ENCODE results near the gene IRF5.

The IRF5 gene

DNA sequence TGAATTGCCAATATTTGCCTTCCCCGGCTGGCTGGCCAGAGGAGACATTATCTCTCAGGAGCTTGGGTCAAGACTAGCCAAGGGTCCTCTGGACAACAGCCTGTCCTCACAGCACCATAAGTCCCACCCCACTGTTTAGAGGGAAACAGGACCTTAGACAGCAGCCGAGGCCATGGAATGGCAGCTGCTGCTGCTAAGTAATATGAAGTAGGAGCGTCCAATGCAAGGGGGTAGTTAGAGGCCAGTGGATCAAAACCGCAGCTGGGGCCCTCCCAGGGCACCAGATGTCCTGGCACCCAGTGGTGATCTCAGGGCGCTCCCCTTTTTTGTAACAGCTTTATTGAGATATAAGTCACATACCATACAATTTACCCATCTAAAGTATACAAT is 14.3 kb upstream of the IRF5 start:
- TF ChIP-seq, protein P1, sequence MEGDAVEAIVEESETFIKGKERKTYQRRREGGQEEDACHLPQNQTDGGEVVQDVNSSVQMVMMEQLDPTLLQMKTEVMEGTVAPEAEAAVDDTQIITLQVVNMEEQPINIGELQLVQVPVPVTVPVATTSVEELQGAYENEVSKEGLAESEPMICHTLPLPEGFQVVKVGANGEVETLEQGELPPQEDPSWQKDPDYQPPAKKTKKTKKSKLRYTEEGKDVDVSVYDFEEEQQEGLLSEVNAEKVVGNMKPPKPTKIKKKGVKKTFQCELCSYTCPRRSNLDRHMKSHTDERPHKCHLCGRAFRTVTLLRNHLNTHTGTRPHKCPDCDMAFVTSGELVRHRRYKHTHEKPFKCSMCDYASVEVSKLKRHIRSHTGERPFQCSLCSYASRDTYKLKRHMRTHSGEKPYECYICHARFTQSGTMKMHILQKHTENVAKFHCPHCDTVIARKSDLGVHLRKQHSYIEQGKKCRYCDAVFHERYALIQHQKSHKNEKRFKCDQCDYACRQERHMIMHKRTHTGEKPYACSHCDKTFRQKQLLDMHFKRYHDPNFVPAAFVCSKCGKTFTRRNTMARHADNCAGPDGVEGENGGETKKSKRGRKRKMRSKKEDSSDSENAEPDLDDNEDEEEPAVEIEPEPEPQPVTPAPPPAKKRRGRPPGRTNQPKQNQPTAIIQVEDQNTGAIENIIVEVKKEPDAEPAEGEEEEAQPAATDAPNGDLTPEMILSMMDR (IDR thresholded peaks at IDR 0.05; ENCODE audit: control insufficient read depth, extremely low read depth, insufficient read depth): no peak
- no peak overlapping the region for H3K4me3 ChIP-seq (ENCODE audit: low read depth, low read length)
- DNase-seq (ENCODE audit: low read depth): no peak

DNA sequence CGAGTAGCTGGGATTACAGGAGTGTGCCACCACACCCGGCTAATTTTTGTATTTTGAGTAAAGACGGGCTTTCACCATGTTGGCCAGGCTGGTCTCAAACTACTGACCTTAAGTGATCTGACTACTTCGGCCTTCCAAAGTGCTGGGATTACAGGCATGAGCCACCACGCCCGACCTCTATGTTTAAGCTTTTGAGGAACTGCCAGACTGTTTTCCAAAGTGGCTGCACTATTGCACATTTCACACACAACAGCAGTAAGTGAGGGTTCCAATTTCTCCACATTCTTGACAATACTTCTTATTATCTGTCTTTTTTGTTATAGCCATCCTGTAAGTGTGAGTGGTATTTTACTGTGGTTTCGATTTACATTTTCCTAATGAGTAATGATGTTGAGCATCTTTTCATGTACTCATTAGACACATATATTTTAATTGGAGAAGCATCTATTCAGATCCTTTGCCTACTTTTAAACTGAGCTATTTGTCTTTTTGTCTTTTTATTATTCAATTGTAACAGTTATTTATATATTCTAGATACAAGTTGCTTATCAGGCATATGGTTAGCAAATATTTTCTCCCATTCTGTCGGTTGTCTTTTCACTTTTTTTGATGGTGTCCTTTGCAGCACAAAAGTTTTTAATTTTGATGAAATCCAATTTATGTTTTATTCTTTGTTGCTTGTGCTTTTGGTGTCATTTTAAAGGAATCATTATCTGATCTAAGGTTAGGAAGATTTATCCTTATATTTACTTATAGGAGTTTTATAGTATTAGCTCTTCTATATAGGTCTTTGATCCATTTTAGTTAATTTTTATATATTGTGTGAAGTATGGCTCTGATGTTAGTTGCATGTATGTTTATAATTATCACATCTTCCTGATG is 12.8 kb upstream of the IRF5 start:
- H3K4me3 ChIP-seq (ENCODE audit: low read depth, low read length): no peak overlapping the region
- TF ChIP-seq, protein P1 (IDR thresholded peaks at IDR 0.05; ENCODE audit: control insufficient read depth, extremely low read depth, insufficient read depth): no peak
- no peak for DNase-seq (ENCODE audit: low read depth)

DNA sequence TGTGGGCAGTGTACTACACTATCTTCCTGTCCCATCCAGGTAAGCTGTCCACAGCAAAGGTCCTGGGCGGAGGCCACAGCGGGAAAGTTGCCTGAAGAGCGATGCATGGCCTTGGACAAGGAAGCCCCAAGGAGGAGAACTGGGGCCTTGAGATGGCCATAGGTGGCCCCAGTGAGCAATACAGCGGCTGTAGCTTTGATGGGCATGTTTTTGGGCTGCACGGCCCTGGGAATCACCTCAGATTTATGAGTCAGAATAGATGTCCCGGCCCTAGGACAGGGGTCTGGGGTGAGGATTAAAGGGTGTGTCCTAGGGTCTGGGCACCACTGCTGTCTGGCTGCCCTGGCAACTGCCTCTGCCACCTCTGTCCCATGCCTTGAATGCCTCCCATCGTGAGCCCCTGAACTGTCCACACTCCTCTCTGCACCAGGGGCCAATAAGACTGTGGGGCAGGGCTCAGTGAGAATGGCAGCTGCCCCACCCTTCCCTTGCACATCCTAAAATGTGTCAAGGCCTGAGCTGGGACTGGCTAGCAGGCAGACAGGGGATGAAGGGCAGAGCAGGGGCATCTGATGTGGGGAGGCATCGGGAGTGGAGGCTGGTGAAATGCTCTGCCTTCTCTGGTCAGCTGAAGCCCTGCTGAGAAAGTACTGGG is 9.4 kb upstream of the IRF5 start:
- no peak for DNase-seq (ENCODE audit: low read depth)
- TF ChIP-seq, protein P1 (IDR thresholded peaks at IDR 0.05; ENCODE audit: control insufficient read depth, extremely low read depth, insufficient read depth): no peak
- no peak overlapping the region for H3K4me3 ChIP-seq (ENCODE audit: low read depth, low read length)

DNA sequence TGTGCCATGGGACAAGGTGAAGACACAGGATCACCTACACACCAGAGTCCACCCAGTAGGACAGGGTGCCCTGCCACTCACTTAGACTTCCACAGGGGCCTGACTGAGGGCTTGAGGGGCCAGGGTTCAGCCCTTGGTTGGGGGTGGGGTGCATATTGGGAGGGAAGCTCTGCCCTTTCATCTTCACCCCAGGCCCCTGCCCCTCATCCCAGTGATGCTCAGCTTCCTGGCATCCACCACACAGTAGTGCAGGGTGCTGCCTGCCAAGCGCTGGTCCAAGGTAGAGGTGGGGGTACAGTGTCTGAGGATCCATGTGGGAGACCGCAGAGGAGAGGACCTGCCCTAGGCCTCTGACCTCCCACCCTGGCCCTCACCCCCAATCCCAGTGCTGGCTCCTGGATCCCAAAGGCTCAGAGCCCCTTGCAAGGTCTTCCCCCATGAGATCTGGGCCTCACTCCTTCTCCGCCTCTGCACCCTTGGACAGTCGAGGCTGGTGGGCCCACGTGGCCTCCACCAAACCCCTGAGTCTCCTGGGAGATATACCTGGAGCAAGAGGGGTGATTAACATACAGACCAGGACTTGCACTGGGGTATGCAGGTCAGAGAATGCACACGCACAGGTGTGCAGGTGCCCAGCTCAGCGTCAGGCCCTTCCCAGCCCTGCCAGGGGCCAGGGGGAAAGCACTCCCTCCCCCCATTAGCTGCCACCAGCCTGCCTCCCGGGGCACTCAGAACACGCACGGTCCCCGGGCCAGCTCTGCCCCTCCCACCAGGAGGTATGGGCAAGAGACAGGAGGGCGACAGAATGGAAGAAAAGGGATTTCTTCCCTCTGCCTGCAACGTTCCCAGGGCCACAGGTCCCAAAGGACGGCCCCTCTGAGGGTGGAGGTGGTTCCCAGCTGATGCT is 8.6 kb upstream of the IRF5 start:
- TF ChIP-seq, protein P1 (IDR thresholded peaks at IDR 0.05; ENCODE audit: control insufficient read depth, extremely low read depth, insufficient read depth): no peak
- DNase-seq (ENCODE audit: low read depth): no peak
- no peak overlapping the region for H3K4me3 ChIP-seq (ENCODE audit: low read depth, low read length)

DNA sequence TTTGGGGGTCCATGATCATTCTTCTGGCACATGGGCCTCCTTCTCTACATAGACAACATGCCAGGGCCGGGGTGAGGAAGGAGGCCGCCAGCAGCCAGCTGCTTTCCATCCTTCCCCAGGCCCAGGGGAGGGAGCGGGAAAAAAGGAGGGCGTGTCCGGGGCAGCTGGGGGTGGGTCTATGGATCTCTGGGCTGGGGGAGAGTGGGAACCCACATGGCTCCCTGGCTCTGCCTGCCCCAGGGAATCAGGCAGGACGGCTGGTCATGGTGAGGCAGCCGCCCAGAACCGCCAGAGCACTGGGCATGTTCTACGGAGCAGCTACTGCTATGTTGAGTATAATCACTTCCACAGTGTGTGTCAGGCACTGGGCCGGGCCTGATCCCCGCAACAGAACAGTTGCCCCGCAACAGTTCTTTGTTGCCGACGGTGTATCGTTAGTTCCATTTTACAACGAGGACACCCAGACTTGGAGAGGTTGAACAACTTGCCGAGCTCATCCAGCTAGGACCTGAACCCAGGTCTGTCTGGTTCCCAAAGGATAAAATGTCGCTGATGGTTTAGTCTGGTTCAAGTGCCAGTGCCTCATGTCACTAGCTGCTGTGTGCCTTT is 6.4 kb upstream of the IRF5 start:
- DNase-seq (ENCODE audit: low read depth): no peak
- TF ChIP-seq, protein P1 (IDR thresholded peaks at IDR 0.05; ENCODE audit: control insufficient read depth, extremely low read depth, insufficient read depth): no peak

More for the DNA sequence above, 6.4 kb upstream of the IRF5 start:
- H3K4me3 ChIP-seq (ENCODE audit: low read depth, low read length): no peak overlapping the region
